ENCODE measurements around the gene IVD. TPM values are rescaled to one million over a fixed set of nuclear protein-coding genes. Genes with fewer than 3 reads are reported as not detected.

Gene IVD
- total RNA-seq = 10 to 100 TPM; 56.4 to 62.2 TPM
- polyA plus RNA-seq = 10 to 100 TPM; 25.7 to 26.8 TPM

GRCh38 chr15:40405501-40406381 lies at the start of gene IVD:
Gene IVD, plus strand, starts transcription at chr15:40405795. Its CDS starts 33 bp downstream, at chr15:40405828.
- Histone ChIP-seq H3K36me3 (ENCODE audit: insufficient read depth, low read length) (no peaks in the 10 kb centered on the region), H3K4me3 (ENCODE audit: low read length in 2 of 2) (peak within 1 kb of the TSS; percentile 42 to 63), H3K4me1 (ENCODE audit: insufficient read depth, low read length) (peaks cover 25% of the 10 kb centered on the region), H3K27me3 (ENCODE audit: insufficient read depth, low read length) (no peaks in the 10 kb centered on the region), H3K9me3 (ENCODE audit: control insufficient read depth in 1 of 2, low read length in 2 of 2) (no peaks in the 10 kb centered on the region), H3K27ac (ENCODE audit: low read depth, low read length) (peak within 1 kb of the TSS; percentile 61)
- Mint-ChIP-seq H3K4me3 (peak within 1 kb of the TSS; percentile 82 to 98 (median 90)), H3K9me3 (no peaks in the 10 kb centered on the region), H3K36me3 (peaks cover 11 to 25% of the 10 kb centered on the region in 2 donors), H3K27me3 (no peaks in the 10 kb centered on the region), H3K4me1 (peaks cover 24 to 35% (median 30%) of the 10 kb centered on the region in 4 donors), H3K27ac (peak within 1 kb of the TSS; percentile 62 to 92 (median 86))
- peak; percentile 78 to 82 (median 80) for DNase-seq
- ChIA-PET POLR2A (ENCODE audit: partially characterized antibody) (interaction anchor here (0.8 to 2.6 kb wide), 12 partner anchors 8 to 826 kb away, joined by 3 to 25 read pairs (median 5); partner anchors contain the start of genes CHP1, KNSTRN and PLCB2), CTCF (ENCODE audit: partially characterized antibody) (interaction anchor here (1.2 to 3.4 kb wide), 7 partner anchors 10 to 132 kb away, joined by 3 to 17 read pairs (median 8); partner anchors contain the start of gene PLCB2)
- intact Hi-C loops (cut with micrococcal nuclease) = loop anchor here (1.0 to 5.0 kb wide), 3 partner anchors 23 to 38 kb away; partner anchors contain the start of genes BAHD1 and KNSTRN

- intact Hi-C loops (cut with micrococcal nuclease) = no loop called here
Observed at GRCh38 chr15:40355976-40356585, 49.5 kb upstream of the IVD start.

GRCh38 chr15:40357246-40357645 lies 48.3 kb upstream of the IVD start:
- intact Hi-C loops (cut with micrococcal nuclease) = no loop called here
- ChIA-PET POLR2A (ENCODE audit: partially characterized antibody) (interaction anchor here (0.9 to 1.5 kb wide), 7 partner anchors 9 to 83 kb away, joined by 3 to 5 read pairs (median 4); partner anchors contain the start of genes BAHD1, INAFM2 and IVD), CTCF (ENCODE audit: partially characterized antibody) (interaction anchor here (1.0 to 3.9 kb wide), 7 partner anchors 11 to 64 kb away, joined by 3 to 16 read pairs (median 6); partner anchors contain the start of genes CCDC9B and PLCB2)

More at GRCh38 chr15:40355976-40356585, 49.5 kb upstream of the IVD start:
- no peaks in the 10 kb centered on the region for H3K27me3 ChIP-seq (ENCODE audit: insufficient read depth, low read length)
- no peak overlapping the region for H3K4me3 ChIP-seq (ENCODE audit: low read length in 2 of 2)
- no peaks in the 10 kb centered on the region for H3K36me3 ChIP-seq (ENCODE audit: insufficient read depth, low read length)
- Mint-ChIP-seq H3K4me3 (no peak overlapping the region), H3K36me3 (no peaks in the 10 kb centered on the region), H3K9me3 (peaks cover 0 to 2% (median 0%) of the 10 kb centered on the region in 8 donors), H3K4me1 (peaks cover 2 to 13% (median 7%) of the 10 kb centered on the region in 4 donors), H3K27me3 (peaks cover 0 to 4% of the 10 kb centered on the region in 2 donors), H3K27ac (no peak overlapping the region)
- H3K4me1 ChIP-seq (ENCODE audit: insufficient read depth, low read length) = peaks cover 13% of the 10 kb centered on the region
- DNase-seq = no peak
- no peaks in the 10 kb centered on the region for H3K9me3 ChIP-seq (ENCODE audit: control insufficient read depth in 1 of 2, low read length in 2 of 2)
- H3K27ac ChIP-seq (ENCODE audit: low read depth, low read length) = no peak overlapping the region
- ChIA-PET CTCF (ENCODE audit: partially characterized antibody) (interaction anchor here (0.7 to 3.9 kb wide), 8 partner anchors 12 to 75 kb away, joined by 3 to 16 read pairs (median 6); partner anchors contain the start of genes CCDC9B and PLCB2), POLR2A (ENCODE audit: partially characterized antibody) (interaction anchor here (0.6 kb wide), 2 partner anchors 11 to 43 kb away, joined by 3 read pairs; no protein-coding TSS in a partner anchor)

GRCh38 chr15:40357723-40358470 lies 47.7 kb upstream of the IVD start, which contains the start of gene DISP2:
Gene DISP2, plus strand, starts transcription at chr15:40358219. Its CDS starts 103 bp downstream, at chr15:40358322.
- no peaks in the 10 kb centered on the region for H3K36me3 ChIP-seq (ENCODE audit: insufficient read depth, low read length)
- Mint-ChIP-seq H3K27me3 (peaks cover 0 to 4% of the 10 kb centered on the region in 2 donors), H3K36me3 (peaks cover 0 to 4% of the 10 kb centered on the region in 2 donors), H3K4me3 (peak within 1 kb of the TSS; percentile 80 to 87 (median 83)), H3K9me3 (peaks cover 0 to 2% (median 0%) of the 10 kb centered on the region in 8 donors), H3K27ac (peak within 1 kb of the TSS in 2 of 7 donors; percentile 68 to 82), H3K4me1 (peaks cover 5 to 21% (median 7%) of the 10 kb centered on the region in 4 donors)
- H3K9me3 ChIP-seq (ENCODE audit: control insufficient read depth in 1 of 2, low read length in 2 of 2) = no peaks in the 10 kb centered on the region
- no peaks in the 10 kb centered on the region for H3K27me3 ChIP-seq (ENCODE audit: insufficient read depth, low read length)
- DNase-seq = peak; percentile 85 to 96 (median 90)
- intact Hi-C loops (cut with micrococcal nuclease) = loop anchor here (1.0 kb wide), 2 partner anchors 10 to 24 kb away; partner anchors contain the start of gene KNSTRN
- H3K4me3 ChIP-seq (ENCODE audit: low read length in 2 of 2) = peak within 1 kb of the TSS; percentile 29 to 58
- ChIA-PET CTCF (ENCODE audit: partially characterized antibody) (interaction anchor here (1.0 to 3.9 kb wide), 5 partner anchors 10 to 64 kb away, joined by 3 to 16 read pairs (median 6); partner anchors contain the start of gene CCDC9B), POLR2A (ENCODE audit: partially characterized antibody) (interaction anchor here (0.9 to 1.5 kb wide), 7 partner anchors 9 to 83 kb away, joined by 3 to 5 read pairs (median 4); partner anchors contain the start of genes BAHD1, INAFM2 and IVD)
- peaks cover 13% of the 10 kb centered on the region for H3K4me1 ChIP-seq (ENCODE audit: insufficient read depth, low read length)
- no peak within 1 kb of the TSS for H3K27ac ChIP-seq (ENCODE audit: low read depth, low read length)

More at GRCh38 chr15:40357246-40357645, 48.3 kb upstream of the IVD start:
- no peaks in the 10 kb centered on the region for H3K36me3 Mint-ChIP-seq
- H3K4me1 Mint-ChIP-seq = peaks cover 3 to 15% (median 7%) of the 10 kb centered on the region in 4 donors
- H3K27ac Mint-ChIP-seq = no peak overlapping the region
- peak overlapping the region; percentile 27 to 87 (median 64) for H3K4me3 Mint-ChIP-seq
- Histone ChIP-seq H3K36me3 (ENCODE audit: insufficient read depth, low read length) (no peaks in the 10 kb centered on the region), H3K9me3 (ENCODE audit: control insufficient read depth in 1 of 2, low read length in 2 of 2) (no peaks in the 10 kb centered on the region), H3K4me1 (ENCODE audit: insufficient read depth, low read length) (peaks cover 13% of the 10 kb centered on the region), H3K27ac (ENCODE audit: low read depth, low read length) (no peak overlapping the region), H3K27me3 (ENCODE audit: insufficient read depth, low read length) (no peaks in the 10 kb centered on the region), H3K4me3 (ENCODE audit: low read length in 2 of 2) (no peak overlapping the region)
- H3K9me3 Mint-ChIP-seq = peaks cover 0 to 2% (median 0%) of the 10 kb centered on the region in 8 donors
- DNase-seq = no peak
- H3K27me3 Mint-ChIP-seq = peaks cover 0 to 4% of the 10 kb centered on the region in 2 donors

- ChIA-PET CTCF (ENCODE audit: partially characterized antibody) (interaction anchor here (1.0 to 3.7 kb wide), 2 partner anchors 9 to 14 kb away, joined by 3 to 16 read pairs; no protein-coding TSS in a partner anchor), POLR2A (ENCODE audit: partially characterized antibody) (interaction anchor here (1.0 to 1.5 kb wide), 2 partner anchors 35 to 40 kb away, joined by 3 read pairs; partner anchors contain the start of gene INAFM2)
- Mint-ChIP-seq H3K4me3 (peak overlapping the region; percentile 61 to 83 (median 74)), H3K27ac (peak overlapping the region in 2 of 7 donors; percentile 68 to 82), H3K27me3 (peaks cover 0 to 4% of the 10 kb centered on the region in 2 donors), H3K9me3 (no peaks in the 10 kb centered on the region), H3K4me1 (peaks cover 5 to 21% (median 7%) of the 10 kb centered on the region in 4 donors), H3K36me3 (peaks cover 0 to 4% of the 10 kb centered on the region in 2 donors)
- intact Hi-C loops (cut with micrococcal nuclease) = loop anchor here (1.0 kb wide), 2 partner anchors 10 to 24 kb away; partner anchors contain the start of gene KNSTRN
- Histone ChIP-seq H3K27me3 (ENCODE audit: insufficient read depth, low read length) (no peaks in the 10 kb centered on the region), H3K27ac (ENCODE audit: low read depth, low read length) (no peak overlapping the region), H3K9me3 (ENCODE audit: control insufficient read depth in 1 of 2, low read length in 2 of 2) (no peaks in the 10 kb centered on the region), H3K36me3 (ENCODE audit: insufficient read depth, low read length) (no peaks in the 10 kb centered on the region), H3K4me1 (ENCODE audit: insufficient read depth, low read length) (peaks cover 13% of the 10 kb centered on the region), H3K4me3 (ENCODE audit: low read length in 2 of 2) (peak overlapping the region; percentile 29 to 54)
- peak in 1 of 5 donors; percentile 17 for DNase-seq
Observed at GRCh38 chr15:40358471-40359353, 46.9 kb upstream of the IVD start.

All from CD4-positive, alpha-beta memory T cell (primary cell).